Activated naive CD4-positive, alpha-beta T cell (primary cell): ENCODE data around the gene TBC1D2.

ENCODE experiments used
- DNase-seq, 4 experiments: peaks; one replicate each; lab custom pipeline; 2025; lab: John Stamatoyannopoulos, UW

TBC1D2 gene

DNA sequence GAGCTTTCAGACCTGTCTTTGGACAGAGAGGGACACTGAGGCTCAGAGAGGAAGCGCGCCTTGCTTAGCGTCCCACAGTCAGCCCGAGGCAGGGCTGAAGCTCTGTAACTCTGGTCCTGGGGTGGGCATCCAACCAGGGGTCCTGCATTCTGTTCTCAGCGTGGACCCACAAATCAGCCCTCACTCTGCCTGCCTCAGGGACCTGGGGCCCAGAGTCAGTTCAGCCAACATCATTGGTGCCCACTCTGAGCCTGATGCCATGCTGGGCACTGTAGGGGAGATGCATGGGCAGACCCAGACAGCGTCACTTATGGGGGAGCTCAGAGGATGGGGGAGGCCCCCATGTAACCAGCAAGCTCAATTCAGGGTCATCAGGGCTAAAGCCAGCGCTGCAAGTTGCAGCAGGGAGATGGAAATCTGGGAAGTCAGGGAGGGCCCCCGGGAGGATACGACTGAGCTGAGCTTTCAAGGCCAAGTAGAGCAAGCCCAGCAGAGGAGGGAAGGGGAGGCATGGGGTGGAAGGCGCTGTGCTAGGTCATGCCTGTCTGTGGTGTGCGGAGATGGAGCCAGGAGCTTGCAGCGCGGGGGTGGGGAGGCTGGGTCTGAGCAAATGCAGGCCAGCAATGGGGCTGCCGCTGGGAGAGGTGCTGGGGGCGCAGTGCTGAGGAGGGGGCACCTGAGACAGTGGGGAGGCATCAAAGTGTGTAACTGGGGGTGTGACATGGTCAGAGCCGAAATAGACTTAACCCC, 84.1 kb downstream of the TBC1D2 start:
- DNase-seq, result no peak

DNA sequence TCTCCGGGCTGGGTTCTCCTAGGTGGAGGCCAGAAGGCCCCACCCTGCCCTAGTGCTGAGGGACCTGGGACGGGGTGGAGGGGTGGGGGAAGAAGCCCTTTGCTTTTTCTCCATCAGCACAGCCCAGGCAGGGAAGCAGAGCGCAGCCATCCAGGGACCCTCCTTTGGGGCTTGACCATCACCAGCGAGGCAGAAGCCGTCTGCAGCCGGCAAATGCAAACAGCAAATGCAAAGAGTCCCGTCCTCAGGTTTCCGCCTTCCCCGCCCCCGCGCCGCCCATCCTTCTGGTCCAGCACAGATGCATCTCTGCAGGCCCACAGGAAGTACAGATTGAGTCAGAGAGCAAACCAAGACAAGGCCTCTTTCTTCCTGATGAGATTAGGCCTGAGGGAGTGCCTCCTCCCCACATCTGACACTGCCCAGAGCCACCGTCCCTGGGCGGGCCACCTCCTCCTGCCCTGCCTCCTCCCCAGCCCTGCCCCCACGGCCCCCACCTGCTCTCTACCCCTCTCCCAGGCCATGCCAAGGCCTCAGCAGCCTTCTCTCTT, 86.4 kb downstream of the TBC1D2 start:
- no peak for DNase-seq

DNA sequence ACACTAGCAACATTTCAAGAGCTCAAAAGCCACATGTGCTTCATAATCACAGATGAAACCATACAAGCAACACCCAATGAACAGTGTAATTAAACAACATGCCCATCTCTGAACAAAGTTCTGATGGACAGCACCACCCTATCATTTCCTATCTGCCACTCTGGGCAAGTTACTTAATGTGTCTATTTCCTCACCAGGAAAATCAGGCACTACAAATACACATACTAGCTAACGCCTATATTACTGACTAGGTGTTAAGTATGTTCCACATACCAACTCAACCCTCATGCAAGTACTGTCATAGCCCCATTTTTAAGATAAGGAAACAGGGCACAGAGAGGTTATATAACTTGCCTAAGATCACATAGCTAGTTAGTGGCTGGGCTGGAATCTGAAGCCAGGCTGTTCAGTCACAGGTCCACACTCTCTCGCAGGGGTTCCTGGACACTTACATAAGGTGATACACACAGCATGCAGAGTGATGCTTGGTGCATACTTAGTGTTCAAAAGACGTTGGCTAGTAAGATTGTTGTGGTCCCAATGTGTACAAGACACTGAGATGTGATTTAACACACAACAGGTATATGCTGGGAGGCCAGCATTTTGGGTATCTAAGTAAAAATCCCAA, 87.2 kb downstream of the TBC1D2 start:
- no peak for DNase-seq

DNA sequence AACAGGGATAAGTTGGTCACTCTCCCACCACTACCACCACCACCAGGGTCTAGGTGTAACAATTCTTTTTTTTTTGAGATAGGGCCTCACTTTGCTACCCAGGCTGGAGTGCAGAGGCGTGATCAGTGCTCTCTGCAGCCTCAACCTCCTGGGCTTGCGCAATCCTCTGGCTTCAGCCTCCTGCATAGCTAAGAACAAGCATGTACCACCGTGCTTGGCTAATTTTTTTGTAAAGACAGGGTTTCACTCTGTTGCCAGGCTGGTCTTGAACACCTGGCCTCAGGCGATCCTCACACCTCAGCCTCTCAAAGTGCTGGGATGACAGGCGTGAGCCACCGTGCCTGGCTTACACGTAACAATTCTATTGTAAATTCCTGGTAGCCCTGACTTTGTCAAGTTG, 90.5 kb downstream of the TBC1D2 start:
- DNase-seq, result no peak

DNA sequence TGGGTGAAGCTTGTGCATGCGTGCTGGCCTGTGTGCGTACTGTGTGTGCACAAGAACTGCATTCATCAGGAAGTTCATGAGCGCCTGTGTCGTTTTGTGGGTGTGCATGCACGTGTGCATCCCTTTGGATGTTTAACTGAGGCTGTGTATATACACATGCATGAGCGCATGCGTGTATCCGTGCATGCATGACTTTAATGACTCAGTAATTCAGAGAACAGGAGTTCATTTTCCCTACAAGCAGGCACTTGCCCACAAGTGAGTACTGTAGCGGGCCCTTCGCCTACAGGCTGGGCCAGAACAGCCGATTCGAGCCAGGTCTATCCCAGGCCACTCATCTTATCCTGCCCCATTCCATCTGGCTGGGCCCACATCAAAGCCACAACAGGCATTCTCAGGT, 92.8 kb downstream of the TBC1D2 start:
- no peak for DNase-seq

DNA sequence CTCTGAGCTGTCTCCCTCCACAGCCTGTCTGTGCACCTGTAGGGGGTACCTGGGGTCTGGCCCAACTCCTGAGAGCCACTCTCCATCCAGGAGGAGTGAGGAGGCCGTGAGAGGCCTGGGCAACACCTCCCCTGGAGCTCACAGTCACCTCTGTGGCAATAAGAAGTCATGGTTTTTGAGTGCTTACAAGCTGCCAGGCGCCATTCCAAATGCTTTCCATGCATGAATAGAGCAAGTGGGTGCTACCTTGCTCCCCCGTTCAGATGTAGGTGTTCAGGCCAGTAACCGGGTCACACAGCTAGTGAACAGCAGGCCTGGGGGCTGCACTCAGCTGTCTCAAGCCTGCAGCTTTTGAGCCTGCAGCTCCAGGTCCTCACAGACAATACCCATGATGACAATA, 93.6 kb downstream of the TBC1D2 start:
- DNase-seq, result no peak

DNA sequence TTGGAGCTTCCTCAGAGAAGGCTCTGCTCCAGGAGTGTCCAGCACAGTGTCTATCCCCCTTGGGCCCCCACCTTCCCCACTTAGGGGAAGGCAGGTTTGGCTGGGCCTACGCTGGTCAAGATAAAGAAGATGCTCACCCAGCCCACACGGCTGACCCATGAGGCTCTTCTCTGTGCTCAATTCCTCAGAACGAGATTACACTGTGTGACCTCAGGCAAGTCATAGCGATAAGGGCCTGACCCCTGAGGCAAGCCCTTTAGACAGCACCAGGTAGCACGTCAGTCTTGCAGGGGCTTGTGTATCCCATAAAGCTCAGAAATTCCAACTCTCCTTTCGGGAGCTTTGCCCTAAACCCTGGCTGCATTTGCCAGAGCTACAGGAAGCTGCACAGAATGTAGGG, 95.7 kb downstream of the TBC1D2 start:
- DNase-seq, result no peak

DNA sequence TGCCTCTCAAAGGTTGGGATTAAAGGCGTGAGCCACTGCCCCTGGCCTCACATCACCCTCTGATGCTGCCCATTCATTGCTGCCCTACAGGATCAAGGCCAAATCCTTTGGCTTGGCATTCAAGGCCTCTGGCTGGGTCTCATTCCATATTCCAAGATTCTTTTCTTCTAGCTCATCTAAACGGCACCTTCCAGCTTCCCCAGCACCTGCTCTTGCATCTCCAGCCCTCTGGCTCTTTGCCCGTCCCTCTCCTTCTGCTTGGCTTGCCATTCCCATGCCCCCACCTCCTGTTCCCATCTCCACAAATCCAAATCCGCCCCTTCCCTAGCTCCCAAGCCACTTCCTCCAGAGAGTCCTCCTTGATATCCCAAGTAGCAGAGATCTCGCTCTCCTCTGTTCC, 96.1 kb downstream of the TBC1D2 start:
- DNase-seq, result no peak

DNA sequence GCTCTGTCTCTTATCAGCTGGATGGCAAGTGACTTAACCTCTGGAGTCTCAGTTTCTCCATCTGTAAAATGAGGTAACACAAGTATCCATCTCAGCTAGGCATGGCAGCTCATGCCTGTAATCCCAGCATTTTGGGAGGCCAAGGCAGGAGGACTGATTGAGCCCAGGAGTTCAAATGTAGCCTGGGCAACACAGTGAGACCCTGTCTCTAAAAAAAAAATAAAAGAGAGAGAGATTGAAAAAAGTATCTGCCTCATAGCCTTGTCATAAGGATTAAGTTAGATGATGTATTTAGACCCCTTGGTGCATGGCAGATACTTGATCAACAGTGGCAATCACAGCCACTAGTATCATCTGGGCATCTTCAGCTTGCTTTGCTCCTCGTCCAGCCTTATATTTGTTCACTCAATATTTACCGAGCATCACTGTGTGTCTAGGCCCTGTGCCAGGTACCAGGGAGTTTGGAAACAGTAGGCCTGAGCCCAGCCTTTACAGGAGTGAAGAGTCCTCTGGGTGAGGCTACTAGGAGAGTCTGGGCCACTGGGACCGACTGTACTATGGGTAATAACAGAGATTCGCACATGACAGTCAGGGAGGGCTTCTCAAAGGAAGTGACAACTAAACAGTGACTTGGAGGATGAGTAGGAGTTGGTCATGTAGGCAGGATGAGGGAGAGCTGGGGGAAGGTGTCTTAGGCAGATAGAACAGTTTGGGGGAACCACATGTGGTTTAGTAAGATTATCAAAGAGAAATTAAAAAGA, 97.2 kb downstream of the TBC1D2 start:
- DNase-seq, result no peak

DNA sequence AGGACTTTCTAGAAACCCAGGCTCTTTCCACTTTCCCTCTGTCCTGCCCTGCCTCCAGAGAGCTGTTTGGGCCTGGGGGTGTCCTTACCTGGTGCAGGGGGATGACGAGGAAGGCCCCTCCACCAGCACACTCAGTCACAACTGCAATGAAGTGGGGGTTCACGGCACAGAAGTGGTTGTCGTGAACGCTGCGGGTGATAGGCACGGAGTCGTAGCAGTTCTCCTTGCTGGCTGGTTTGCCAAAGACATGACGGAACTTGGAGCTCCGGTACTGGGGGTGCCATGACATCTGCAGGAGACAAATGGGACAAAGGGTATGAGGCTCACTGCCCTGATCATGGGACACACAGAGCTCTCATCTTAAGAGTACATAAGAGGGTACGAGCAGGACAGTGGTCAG, 98.1 kb downstream of the TBC1D2 start:
- DNase-seq, result no peak

DNA sequence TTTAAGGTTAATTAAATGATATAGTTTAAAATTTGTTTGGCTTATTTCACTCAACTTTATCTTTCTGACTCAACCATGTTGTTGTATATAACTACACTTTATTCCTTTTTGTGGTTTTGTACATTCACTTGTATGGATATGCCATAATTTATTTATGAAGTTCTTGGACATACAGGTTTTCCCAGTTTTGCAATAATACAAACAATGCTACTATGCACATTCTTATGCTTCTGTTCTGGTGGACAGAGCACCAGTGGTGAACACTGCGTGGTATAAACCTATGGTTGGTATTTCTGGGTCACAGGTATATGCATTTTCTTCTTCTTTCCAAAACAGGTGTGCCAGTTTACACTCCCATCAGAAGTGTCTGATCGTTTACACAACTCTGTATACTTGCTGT, 100.8 kb downstream of the TBC1D2 start:
- DNase-seq, result no peak

DNA sequence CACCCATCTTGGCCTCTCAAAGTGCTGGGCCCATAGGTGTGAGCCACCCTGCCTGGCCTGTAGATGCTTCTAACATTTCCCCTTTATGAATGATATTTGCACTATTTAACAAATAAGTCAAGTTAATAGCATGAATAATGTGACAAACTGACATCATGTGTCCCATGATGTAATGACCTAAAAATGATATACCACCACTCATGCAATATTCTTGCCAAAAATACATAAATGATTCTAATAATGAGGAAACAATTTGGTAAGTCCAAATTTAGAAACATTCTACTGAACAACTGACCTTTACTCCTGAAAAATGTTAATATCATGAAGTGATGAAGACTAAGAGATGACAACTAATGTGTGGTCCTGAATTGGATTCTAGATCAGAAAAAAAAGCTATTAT, 102.9 kb downstream of the TBC1D2 start:
- DNase-seq, result no peak

DNA sequence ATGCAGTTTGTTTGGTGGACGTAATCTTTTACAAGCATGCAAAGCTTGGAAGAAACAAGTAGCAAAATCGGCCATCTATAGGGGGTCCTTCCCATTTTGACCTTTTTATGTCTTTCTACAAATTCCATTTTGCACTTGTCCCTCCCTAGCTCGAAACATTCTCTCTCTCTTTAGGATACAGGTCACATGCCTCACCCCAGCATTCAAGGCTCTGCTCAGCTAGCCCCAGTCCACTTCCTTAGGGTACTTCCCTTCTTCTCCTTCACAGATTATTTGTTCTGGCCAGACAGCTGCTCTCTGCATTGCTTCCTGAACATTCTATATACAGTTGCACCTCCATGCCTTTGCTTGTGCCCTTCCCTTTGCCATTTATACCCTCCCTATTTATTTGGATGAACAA, 104.7 kb downstream of the TBC1D2 start:
- DNase-seq, result no peak

DNA sequence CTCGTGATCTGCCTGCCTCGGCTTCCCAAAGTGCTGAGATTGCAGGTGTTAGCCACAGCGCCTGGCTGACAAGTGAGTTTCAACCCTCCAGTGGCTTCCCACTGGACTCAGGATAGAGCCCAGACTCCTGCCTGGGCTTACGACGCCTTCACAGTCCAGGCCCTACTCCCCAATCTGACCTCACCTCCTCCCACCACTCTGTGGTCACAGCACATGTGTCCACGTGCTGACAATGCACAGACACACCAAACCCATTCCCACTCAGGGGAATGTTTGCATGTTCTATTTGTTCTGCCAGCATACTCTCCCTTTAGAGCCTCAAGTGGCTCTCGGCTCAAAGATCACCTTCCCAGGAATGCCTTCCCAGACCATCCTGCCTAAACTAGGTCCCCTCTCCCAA, 105.3 kb downstream of the TBC1D2 start:
- no peak for DNase-seq

DNA sequence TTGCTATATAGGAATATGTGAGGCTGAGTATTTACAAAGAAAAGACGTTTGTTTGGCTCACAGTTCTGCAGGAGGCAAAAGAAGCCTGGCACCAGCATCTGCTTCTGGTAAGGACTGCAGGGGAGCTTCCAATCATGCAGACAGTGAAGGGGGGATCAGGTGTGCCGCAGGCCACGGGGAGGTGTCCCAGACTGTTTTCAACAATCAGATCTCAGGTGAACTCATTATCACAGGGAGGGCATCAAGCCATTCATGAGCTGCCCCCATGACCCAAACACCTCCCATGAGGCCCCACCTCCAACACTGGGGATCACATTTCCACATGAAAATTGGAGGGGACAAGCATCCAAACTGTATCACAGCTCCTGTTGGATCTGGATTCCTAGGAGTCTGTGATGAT, 106.0 kb downstream of the TBC1D2 start:
- DNase-seq, result no peak
